ENCODE measurements around the gene ZDHHC1.
A peak's percentile ranks its signal among the peaks of the same experiment; 100 is the strongest.

The ZDHHC1 gene

GRCh38 chr16:67392301-67393059, 23.8 kb downstream of the ZDHHC1 start:
- Histone ChIP-seq H3K4me3 (replicated peaks; ENCODE audit: insufficient read depth, low read length) (no peak overlapping the region), H3K27ac (replicated peaks) (no peak overlapping the region), H3K27me3 (ENCODE audit: insufficient read depth, poor library complexity, severe bottlenecking) (peaks cover 20% of the 10 kb centered on the region)
- DNase-seq (ENCODE audit: low read depth in 1 of 2, low spot score in 1 of 2): no peak
- TF ChIP-seq REST (IDR thresholded peaks at IDR 0.05; ENCODE audit: insufficient replicate concordance, low read depth) (no peak), GABPA (IDR thresholded peaks at IDR 0.05; ENCODE audit: low read depth) (no peak), CTCF (IDR thresholded peaks at IDR 0.05; ENCODE audit: insufficient read depth, low read length) (no peak), SPI1 (IDR thresholded peaks at IDR 0.05; ENCODE audit: borderline replicate concordance, low read depth) (no peak), POLR2AphosphoS5 (IDR thresholded peaks at IDR 0.05; ENCODE audit: low read depth) (no peak)

GRCh38 chr16:67391424-67392300, 24.6 kb downstream of the ZDHHC1 start:
- no peak overlapping the region for H3K27ac ChIP-seq (replicated peaks)
- TF ChIP-seq GABPA (IDR thresholded peaks at IDR 0.05; ENCODE audit: low read depth) (no peak), SPI1 (IDR thresholded peaks at IDR 0.05; ENCODE audit: borderline replicate concordance, low read depth) (no peak), POLR2AphosphoS5 (IDR thresholded peaks at IDR 0.05; ENCODE audit: low read depth) (no peak), CTCF (IDR thresholded peaks at IDR 0.05; ENCODE audit: insufficient read depth, low read length) (no peak), REST (IDR thresholded peaks at IDR 0.05; ENCODE audit: insufficient replicate concordance, low read depth) (no peak)
- DNase-seq (ENCODE audit: low read depth in 1 of 2, low spot score in 1 of 2): no peak
- H3K27me3 ChIP-seq (ENCODE audit: insufficient read depth, poor library complexity, severe bottlenecking): peaks cover 20% of the 10 kb centered on the region
- H3K4me3 ChIP-seq (replicated peaks; ENCODE audit: insufficient read depth, low read length): no peak overlapping the region

GRCh38 chr16:67390816-67391423, 25.4 kb downstream of the ZDHHC1 start:
- no peak overlapping the region for H3K4me3 ChIP-seq (replicated peaks; ENCODE audit: insufficient read depth, low read length)
- DNase-seq (ENCODE audit: low read depth in 1 of 2, low spot score in 1 of 2): no peak
- peak; percentile 7; the same call in 1 of the 2 replicates for TF ChIP-seq GABPA (IDR thresholded peaks at IDR 0.05; ENCODE audit: low read depth)
- no peak for TF ChIP-seq REST (IDR thresholded peaks at IDR 0.05; ENCODE audit: insufficient replicate concordance, low read depth)
- H3K27me3 ChIP-seq (ENCODE audit: insufficient read depth, poor library complexity, severe bottlenecking): peaks cover 20% of the 10 kb centered on the region
- H3K27ac ChIP-seq (replicated peaks): no peak overlapping the region
